Transverse colon (tissue), 4 donors: ENCODE measurements around the gene RNF38.

Experiments
- CTCF ChIP-seq, 5 experiments: fragments of 200-600 bp in 3 of 5; fragments of 450-650 bp in 2 of 5; sonication (generic) in 3 of 5; IDR thresholded peaks; 1 replicate in 2 of 5; 2 replicates in 3 of 5; pipeline ENCODE4 v1.5.1; 2016 to 2017; ENCODE audit warnings: antibody characterized with exemption in 5 of 5, inconsistent platforms in 3 of 5, mild to moderate bottlenecking in 2 of 5, moderate library complexity in 1 of 5
- POLR2AphosphoS5 ChIP-seq, 3 donors: sonication (generic); formaldehyde crosslinking; IDR thresholded peaks; one replicate each; pipeline ENCODE4 v1.6.1; 2016; ENCODE audit warnings: antibody characterized with exemption in 3 of 3

DNA sequence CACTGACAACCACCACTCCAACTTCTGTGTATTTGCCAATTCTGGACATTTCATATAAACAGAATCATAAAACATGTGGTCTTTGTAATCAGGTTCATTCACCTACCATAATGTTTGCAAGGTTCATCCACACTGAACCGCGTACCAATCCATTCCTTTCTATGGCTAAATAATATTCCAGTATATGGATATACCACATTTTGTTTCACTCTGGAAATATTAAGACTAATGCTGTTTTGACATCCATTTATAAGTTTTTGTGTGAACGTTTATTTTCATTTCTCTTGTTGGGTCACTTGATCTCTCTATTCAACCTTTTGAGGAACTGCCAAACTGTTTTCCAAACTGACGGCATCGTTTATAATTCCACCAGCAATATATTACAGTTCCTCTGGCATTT is 26.3 kb upstream of the RNF38 start:
- TF ChIP-seq CTCF (IDR thresholded peaks at IDR 0.05): no peak
- TF ChIP-seq POLR2AphosphoS5 (IDR thresholded peaks at IDR 0.05): no peak
